Measurements from ENCODE around the gene RAB36. TPM values are rescaled to one million over a fixed set of nuclear protein-coding genes. Genes with fewer than 3 reads are reported as not detected.
"Not testable (repeated sequence)": the region's sequence is repeated elsewhere in the genome, so short reads cannot be mapped to it uniquely, and the experiment has no call there.

The RAB36 gene
- total RNA-seq, 2 experiments from 2014 or later = 0.90 to 1.0 TPM

DNA sequence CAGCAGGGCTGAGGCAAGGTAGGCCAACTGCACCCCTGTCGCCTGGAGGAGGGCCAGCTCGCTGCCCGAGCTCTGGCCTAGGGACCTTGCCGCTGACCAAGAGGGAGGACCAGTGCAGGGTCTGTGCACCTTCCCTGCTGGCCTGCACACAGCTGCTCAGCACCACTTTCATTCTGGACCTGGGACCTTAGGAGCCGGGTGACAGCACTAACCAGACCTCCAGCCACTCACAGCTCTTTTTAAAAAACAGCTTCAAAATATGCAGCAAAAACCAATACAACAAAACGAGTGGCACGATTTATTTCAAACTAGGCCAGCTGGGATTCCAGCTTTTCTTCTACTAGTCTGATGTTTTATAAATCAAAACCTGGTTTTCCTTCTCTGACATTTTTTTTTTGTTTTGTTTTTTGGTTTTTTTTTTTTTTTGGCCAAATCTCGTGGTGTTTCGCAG lies 21.4 kb upstream of the RAB36 start:
- DNase-seq = no peak
- Mint-ChIP-seq H3K9me3 (peaks cover 4% of the 10 kb centered on the region), H3K4me3 (no peak overlapping the region), H3K36me3 (peaks cover 8% of the 10 kb centered on the region), H3K4me1 (peaks cover 11% of the 10 kb centered on the region), H3K27ac (no peak overlapping the region), H3K27me3 (no peaks in the 10 kb centered on the region)

DNA sequence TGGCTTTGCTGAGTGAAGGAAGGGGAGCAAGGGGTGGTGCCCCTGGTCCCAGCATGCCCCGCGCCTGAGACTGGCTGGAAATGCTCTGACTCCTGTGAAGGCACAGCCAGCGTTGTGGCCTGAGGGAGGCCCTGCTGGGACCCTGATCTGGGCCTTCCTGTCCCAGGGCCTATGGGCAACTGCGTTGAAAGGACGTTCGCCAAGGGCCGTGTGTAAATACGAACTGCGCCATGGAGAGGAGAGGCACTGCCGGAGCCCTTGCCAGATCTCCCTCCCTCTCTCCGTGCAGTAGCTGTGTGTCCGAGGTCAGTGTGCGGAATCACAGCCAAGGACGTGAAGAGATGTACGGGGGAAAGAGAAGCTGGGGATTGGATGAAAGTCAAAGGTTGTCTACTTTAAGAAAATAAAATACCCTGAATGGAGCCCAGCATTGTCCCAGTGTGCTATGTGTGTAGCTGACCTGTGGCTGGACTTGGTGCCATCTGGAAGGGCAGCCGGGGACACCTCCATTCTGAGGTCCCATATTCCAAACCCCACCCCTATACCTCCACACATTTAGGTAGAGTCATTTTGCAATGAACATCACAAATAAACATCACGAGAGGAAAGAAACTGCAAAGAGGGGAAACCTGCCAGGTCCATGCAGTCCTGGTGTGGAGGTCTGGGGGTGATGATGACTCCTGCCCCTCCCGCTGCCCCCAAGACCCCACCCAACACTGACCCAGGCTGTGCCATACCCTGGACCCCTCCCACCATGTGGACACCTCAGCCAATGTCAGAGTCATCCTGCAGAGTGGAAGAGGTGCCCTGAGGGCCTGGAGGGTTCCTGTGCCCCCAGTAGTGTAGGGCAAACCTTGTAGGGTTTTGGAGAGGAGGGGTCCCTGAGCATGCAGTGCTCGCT lies 20.4 kb upstream of the RAB36 start:
- Mint-ChIP-seq H3K4me1 (peaks cover 4% of the 10 kb centered on the region), H3K27ac (no peak overlapping the region), H3K9me3 (no peaks in the 10 kb centered on the region), H3K36me3 (peaks cover 1% of the 10 kb centered on the region), H3K27me3 (no peaks in the 10 kb centered on the region), H3K4me3 (no peak overlapping the region)
- DNase-seq = no peak

GRCh38 chr22:23125512-23126103 lies 19.7 kb upstream of the RAB36 start:
- Mint-ChIP-seq H3K4me3 (no peak overlapping the region), H3K4me1 (no peaks in the 10 kb centered on the region), H3K9me3 (no peaks in the 10 kb centered on the region), H3K27ac (no peak overlapping the region), H3K36me3 (no peaks in the 10 kb centered on the region), H3K27me3 (no peaks in the 10 kb centered on the region)
- no peak for DNase-seq

GRCh38 chr22:23126165-23127054 lies 18.9 kb upstream of the RAB36 start:
- no peaks in the 10 kb centered on the region for H3K27me3 Mint-ChIP-seq
- no peaks in the 10 kb centered on the region for H3K4me1 Mint-ChIP-seq
- no peak overlapping the region for H3K27ac Mint-ChIP-seq
- no peak overlapping the region for H3K4me3 Mint-ChIP-seq
- DNase-seq = no peak
- H3K36me3 Mint-ChIP-seq = no peaks in the 10 kb centered on the region
- H3K9me3 Mint-ChIP-seq = no peaks in the 10 kb centered on the region

DNA sequence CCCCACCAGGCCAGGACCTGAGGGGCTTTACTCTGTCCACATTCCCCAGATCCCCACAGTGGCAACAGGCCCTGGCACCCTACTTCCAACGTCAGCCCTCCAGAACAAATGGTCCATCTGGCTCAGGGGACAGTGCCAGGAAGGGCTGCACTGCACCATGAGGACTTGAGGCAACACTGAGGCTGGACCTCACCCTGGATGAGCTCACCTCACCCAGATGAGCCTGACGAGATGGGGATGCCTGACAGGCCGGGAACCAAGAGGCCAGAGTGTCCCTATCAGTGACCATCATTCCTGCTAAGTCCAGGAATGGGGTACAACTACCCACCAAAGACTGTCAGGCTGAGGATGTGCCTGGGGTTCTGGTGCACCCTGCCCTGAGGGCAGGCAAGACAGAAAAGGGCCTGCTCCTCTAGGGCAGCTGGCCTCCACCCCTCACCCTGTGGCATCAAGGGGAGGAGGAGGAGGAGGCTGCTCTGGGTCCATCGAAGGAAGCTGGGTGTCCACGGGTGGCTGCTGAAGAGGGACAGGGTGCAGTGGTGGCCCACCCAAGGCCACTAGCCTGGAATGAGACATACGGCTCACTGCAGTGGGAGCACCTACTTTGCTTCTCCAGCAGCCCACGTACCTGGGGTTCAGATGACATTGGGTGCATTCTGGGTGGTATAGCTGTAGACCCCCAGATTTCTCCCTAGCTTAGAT lies 18.1 kb upstream of the RAB36 start:
- H3K4me3 Mint-ChIP-seq = no peak overlapping the region
- no peaks in the 10 kb centered on the region for H3K9me3 Mint-ChIP-seq
- H3K4me1 Mint-ChIP-seq = no peaks in the 10 kb centered on the region
- H3K36me3 Mint-ChIP-seq = no peaks in the 10 kb centered on the region
- no peaks in the 10 kb centered on the region for H3K27me3 Mint-ChIP-seq
- H3K27ac Mint-ChIP-seq = no peak overlapping the region
- no peak for DNase-seq

- no peaks in the 10 kb centered on the region for H3K9me3 Mint-ChIP-seq
- no peaks in the 10 kb centered on the region for H3K27me3 Mint-ChIP-seq
- no peak overlapping the region for H3K27ac Mint-ChIP-seq
- no peak for DNase-seq
- H3K4me3 Mint-ChIP-seq = no peak overlapping the region
- H3K4me1 Mint-ChIP-seq = no peaks in the 10 kb centered on the region
- no peaks in the 10 kb centered on the region for H3K36me3 Mint-ChIP-seq
These were observed 17.5 kb upstream of the RAB36 start for GRCh38 chr22:23127788-23128187.

DNA sequence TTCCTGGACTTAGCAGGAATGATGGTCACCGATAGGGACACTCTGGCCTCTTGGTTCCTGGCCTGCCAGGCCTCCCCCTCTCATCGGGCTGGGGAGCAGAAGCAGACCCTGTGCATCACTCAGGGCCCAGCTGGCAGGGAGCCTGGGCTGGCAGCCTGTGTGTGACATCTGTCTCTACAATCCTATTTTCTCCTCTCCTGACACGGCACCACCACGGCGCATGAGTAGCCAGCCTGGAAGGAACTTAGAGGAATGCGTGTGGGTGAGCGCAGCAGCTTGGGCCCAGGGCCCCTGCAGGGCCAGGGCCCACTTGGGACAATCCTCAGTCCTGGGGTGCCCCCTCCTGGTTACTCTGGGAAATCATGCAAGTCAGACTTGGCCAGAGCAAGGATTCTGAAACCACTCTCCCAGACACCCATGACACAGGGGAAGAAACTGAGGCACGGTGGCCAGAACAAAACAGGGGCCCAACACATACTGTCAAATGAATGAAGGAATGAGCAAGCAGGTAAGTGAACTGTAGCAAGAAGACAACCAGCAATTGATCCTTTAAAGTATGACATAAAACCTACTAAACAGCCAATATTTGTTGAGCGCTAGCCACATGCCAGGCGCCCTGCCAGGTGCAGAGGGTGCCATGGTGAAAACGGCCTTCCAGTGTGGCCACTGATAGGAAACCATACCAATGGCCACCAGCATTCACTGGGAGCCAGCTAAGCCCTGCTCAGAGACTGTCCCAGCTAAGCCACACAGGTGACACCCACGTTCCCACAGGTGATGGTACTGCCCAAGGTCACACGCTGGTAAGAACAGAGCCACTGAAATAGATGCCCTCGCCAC lies 16.8 kb upstream of the RAB36 start:
- Mint-ChIP-seq H3K36me3 (no peaks in the 10 kb centered on the region), H3K4me1 (no peaks in the 10 kb centered on the region), H3K9me3 (no peaks in the 10 kb centered on the region), H3K27me3 (no peaks in the 10 kb centered on the region), H3K27ac (peak overlapping the region; percentile 30), H3K4me3 (no peak overlapping the region)
- DNase-seq = peak; percentile 66

DNA sequence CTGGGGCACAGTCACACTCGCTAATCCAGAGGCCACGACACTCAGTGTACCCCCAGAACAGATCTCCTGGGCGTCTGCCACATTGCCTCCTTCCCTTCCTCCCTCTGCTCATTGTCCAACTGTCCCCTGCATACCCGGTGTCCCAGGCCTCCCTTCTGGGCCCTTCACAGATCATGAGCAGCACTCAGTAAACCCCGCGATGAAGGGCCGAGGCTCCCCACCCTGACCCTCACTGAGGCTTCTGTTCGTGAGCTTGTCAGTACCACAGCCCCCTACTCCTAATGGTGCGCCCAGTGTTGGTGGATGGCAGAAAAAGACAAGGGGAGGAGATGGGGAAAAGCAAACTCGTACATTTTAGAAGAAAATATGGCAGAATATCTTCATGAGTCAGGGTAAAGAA lies 16.1 kb upstream of the RAB36 start:
- Mint-ChIP-seq H3K4me1 (no peaks in the 10 kb centered on the region), H3K9me3 (no peaks in the 10 kb centered on the region), H3K36me3 (no peaks in the 10 kb centered on the region), H3K4me3 (no peak overlapping the region), H3K27ac (no peak overlapping the region), H3K27me3 (no peaks in the 10 kb centered on the region)
- no peak for DNase-seq

- H3K9me3 Mint-ChIP-seq = no peaks in the 10 kb centered on the region
- no peaks in the 10 kb centered on the region for H3K4me1 Mint-ChIP-seq
- no peak overlapping the region for H3K4me3 Mint-ChIP-seq
- H3K36me3 Mint-ChIP-seq = no peaks in the 10 kb centered on the region
- no peak overlapping the region for H3K27ac Mint-ChIP-seq
- H3K27me3 Mint-ChIP-seq = no peaks in the 10 kb centered on the region
- no peak for DNase-seq
These were observed 14.6 kb upstream of the RAB36 start for GRCh38 chr22:23130697-23131096.

- H3K4me1 Mint-ChIP-seq = peaks cover 5% of the 10 kb centered on the region
- no peaks in the 10 kb centered on the region for H3K27me3 Mint-ChIP-seq
- H3K36me3 Mint-ChIP-seq = no peaks in the 10 kb centered on the region
- DNase-seq = no peak
- no peak overlapping the region for H3K27ac Mint-ChIP-seq
- no peak overlapping the region for H3K4me3 Mint-ChIP-seq
- H3K9me3 Mint-ChIP-seq = no peaks in the 10 kb centered on the region
These were observed 13.3 kb upstream of the RAB36 start for GRCh38 chr22:23131931-23132330.

- H3K27ac Mint-ChIP-seq = no peak overlapping the region
- no peak overlapping the region for H3K4me3 Mint-ChIP-seq
- no peaks in the 10 kb centered on the region for H3K9me3 Mint-ChIP-seq
- DNase-seq = no peak
- no peaks in the 10 kb centered on the region for H3K27me3 Mint-ChIP-seq
- no peaks in the 10 kb centered on the region for H3K36me3 Mint-ChIP-seq
- peaks cover 7% of the 10 kb centered on the region for H3K4me1 Mint-ChIP-seq
These were observed 12.7 kb upstream of the RAB36 start for GRCh38 chr22:23132376-23133091.

GRCh38 chr22:23133922-23134321 lies 11.4 kb upstream of the RAB36 start:
- peaks cover 18% of the 10 kb centered on the region for H3K4me1 Mint-ChIP-seq
- no peaks in the 10 kb centered on the region for H3K36me3 Mint-ChIP-seq
- no peak overlapping the region for H3K4me3 Mint-ChIP-seq
- H3K27me3 Mint-ChIP-seq = no peaks in the 10 kb centered on the region
- DNase-seq = no peak
- H3K9me3 Mint-ChIP-seq = no peaks in the 10 kb centered on the region
- no peak overlapping the region for H3K27ac Mint-ChIP-seq

DNA sequence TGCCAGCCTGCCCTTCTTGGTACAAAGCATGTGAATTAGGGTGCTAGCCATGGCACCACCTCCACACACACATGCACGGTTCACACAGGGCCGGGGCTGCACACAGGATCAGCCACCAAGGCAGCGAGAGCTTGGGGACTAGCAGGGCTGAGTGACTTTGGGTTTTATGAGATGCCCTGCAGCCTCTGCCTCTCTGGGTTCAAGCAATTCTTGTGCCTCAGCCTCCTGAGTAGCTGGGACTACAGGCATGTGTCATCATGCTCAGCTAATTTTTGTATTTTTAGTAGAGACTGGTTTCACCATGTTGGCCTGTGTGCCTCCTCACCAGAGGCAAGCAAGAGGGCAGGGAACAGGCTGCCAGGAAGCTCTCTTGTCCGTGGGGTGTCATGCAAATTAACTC lies 8.3 kb upstream of the RAB36 start:
- not testable (repeated sequence) for H3K4me3 Mint-ChIP-seq, DNase-seq, H3K9me3 Mint-ChIP-seq, H3K27me3 Mint-ChIP-seq, H3K36me3 Mint-ChIP-seq
- Mint-ChIP-seq H3K27ac (peak overlapping the region; percentile 94), H3K4me1 (peaks cover 34% of the 10 kb centered on the region)

All from activated naive CD8-positive, alpha-beta T cell treated with anti-CD3 and anti-CD28 coated beads for 36 hours (primary cell).